Activated CD8-positive, alpha-beta T cell treated with anti-CD3 and anti-CD28 coated beads for 36 hours (primary cell): ENCODE data around the gene COA1. TPM values are rescaled to one million over a fixed set of nuclear protein-coding genes. Genes with fewer than 3 reads are reported as not detected.

ENCODE experiments used
- ATAC-seq: fragments of 200-7000 bp; cut with Tn5 transposase; one replicate; pipeline ENCODE4 v1.10.0; 2021; ENCODE audit warnings: mild to moderate bottlenecking, moderate library complexity
- CTCF ChIA-PET: fragments of 350-600 bp; sonication (Branson Sonifier 250); formaldehyde crosslinking; loops from one replicate; lab custom pipeline; 2021; ENCODE audit warnings: antibody characterized with exemption; lab: Charles Lee
- POLR2A ChIA-PET: fragments of 350-600 bp; sonication (Branson Sonifier 250); formaldehyde crosslinking; loops from one replicate; lab custom pipeline; 2021; ENCODE audit warnings: antibody characterized with exemption; lab: Charles Lee
- DNase-seq: peaks from one replicate; pipeline ENCODE4 v3.0.0-alpha.2; 2020
- H3K27ac Mint-ChIP-seq: one replicate; pipeline ENCODE4 v1.8.0; 2021; ENCODE audit warnings: mild to moderate bottlenecking, mixed read lengths
- H3K27me3 Mint-ChIP-seq: one replicate; pipeline ENCODE4 v1.8.0; 2021; ENCODE audit warnings: mixed read lengths
- H3K36me3 Mint-ChIP-seq: one replicate; pipeline ENCODE4 v1.8.0; 2021; ENCODE audit warnings: low read depth, mixed read lengths
- H3K4me1 Mint-ChIP-seq: one replicate; pipeline ENCODE4 v1.8.0; 2021; ENCODE audit warnings: low read depth, mixed read lengths
- H3K4me3 Mint-ChIP-seq: one replicate; pipeline ENCODE4 v1.8.0; 2021; ENCODE audit warnings: mild to moderate bottlenecking, moderate library complexity, mixed read lengths
- H3K9me3 Mint-ChIP-seq: one replicate; pipeline ENCODE4 v1.8.0; 2021; ENCODE audit warnings: mixed read lengths
- intact Hi-C: fragments of 100-400 bp; cut with micrococcal nuclease; formaldehyde crosslinking; loops from one replicate; pipeline ENCODE4 v1.10.0; 2022
- total RNA-seq, 2 experiments: library from RNA; stranded (reverse); gene quantifications; one replicate each; pipeline ENCODE4 v1.2.3, GENCODE V29; 2021
- TF ChIP-seq, protein P1 (sequence below): fragments of 200-600 bp; IDR thresholded peaks from one replicate; pipeline ENCODE4 v1.8.0; 2022; ENCODE audit warnings: antibody characterized with exemption, mild to moderate bottlenecking

Gene COA1
- total RNA-seq, 2 experiments from 2014 or later: 78.8 to 85.6 TPM

DNA sequence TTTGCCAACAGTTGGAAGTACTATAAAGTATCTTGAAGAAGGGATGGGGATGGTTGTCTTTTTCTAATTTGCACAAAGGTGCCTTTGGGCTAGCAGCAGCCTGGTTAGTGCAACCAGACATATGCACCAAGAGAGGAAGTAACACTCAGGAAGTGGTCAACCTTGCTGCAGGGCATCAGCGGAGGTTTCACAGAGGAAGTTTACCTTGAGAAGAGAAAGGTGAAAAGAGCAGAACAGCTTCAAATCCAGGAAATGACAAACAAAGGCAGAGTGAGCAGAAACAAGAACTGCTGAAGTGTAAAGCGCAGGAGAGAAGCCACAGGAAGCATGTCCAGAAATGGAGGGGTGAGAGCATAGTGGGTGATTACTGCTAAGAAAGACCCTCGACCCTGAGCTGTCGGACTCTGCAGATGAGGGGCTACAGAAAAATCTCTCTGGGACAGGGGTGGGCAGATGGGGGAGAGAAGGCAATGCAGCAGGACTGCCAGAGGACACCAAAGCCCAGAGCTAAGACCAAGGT lies 79.5 kb downstream of the COA1 start:
- Mint-ChIP-seq H3K27ac (peak overlapping the region; percentile 99), H3K4me3 (peak overlapping the region; percentile 67), H3K9me3 (peaks cover 2% of the 10 kb centered on the region), H3K36me3 (peaks cover 52% of the 10 kb centered on the region), H3K4me1 (peaks cover 92% of the 10 kb centered on the region), H3K27me3 (no peaks in the 10 kb centered on the region)
- ChIA-PET CTCF (interaction anchor here (0.8 to 11.5 kb wide), 12 partner anchors 18 to 188 kb away, joined by 3 to 173 read pairs (median 5); partner anchors contain the start of gene STK17A), POLR2A (interaction anchor here (0.6 to 11.0 kb wide), 16 partner anchors 10 to 241 kb away, joined by 3 to 159 read pairs (median 8); partner anchors contain the start of genes COA1 and STK17A)
- ATAC-seq (peak; percentile 60), DNase-seq (peak; percentile 85)
- intact Hi-C loops: loop anchor here (2.0 to 5.0 kb wide), 3 partner anchors 38 to 59 kb away; no protein-coding TSS in a partner anchor
- TF ChIP-seq, protein P1, sequence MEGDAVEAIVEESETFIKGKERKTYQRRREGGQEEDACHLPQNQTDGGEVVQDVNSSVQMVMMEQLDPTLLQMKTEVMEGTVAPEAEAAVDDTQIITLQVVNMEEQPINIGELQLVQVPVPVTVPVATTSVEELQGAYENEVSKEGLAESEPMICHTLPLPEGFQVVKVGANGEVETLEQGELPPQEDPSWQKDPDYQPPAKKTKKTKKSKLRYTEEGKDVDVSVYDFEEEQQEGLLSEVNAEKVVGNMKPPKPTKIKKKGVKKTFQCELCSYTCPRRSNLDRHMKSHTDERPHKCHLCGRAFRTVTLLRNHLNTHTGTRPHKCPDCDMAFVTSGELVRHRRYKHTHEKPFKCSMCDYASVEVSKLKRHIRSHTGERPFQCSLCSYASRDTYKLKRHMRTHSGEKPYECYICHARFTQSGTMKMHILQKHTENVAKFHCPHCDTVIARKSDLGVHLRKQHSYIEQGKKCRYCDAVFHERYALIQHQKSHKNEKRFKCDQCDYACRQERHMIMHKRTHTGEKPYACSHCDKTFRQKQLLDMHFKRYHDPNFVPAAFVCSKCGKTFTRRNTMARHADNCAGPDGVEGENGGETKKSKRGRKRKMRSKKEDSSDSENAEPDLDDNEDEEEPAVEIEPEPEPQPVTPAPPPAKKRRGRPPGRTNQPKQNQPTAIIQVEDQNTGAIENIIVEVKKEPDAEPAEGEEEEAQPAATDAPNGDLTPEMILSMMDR: no peak

- CTCF ChIA-PET: interaction anchor here (0.9 to 11.5 kb wide), 16 partner anchors 9 to 196 kb away, joined by 3 to 173 read pairs (median 4); partner anchors contain the start of genes COA1 and STK17A
- peak; percentile 20 for ATAC-seq
- Mint-ChIP-seq H3K4me1 (peaks cover 93% of the 10 kb centered on the region), H3K27ac (peak overlapping the region; percentile 99), H3K27me3 (no peaks in the 10 kb centered on the region), H3K4me3 (peak overlapping the region; percentile 57), H3K36me3 (peaks cover 52% of the 10 kb centered on the region), H3K9me3 (no peaks in the 10 kb centered on the region)
- TF ChIP-seq, protein P1: no peak
- intact Hi-C loops: loop anchor here (1.0 to 5.0 kb wide), 4 partner anchors 25 to 58 kb away; no protein-coding TSS in a partner anchor
- peak; percentile 84 for DNase-seq
- POLR2A ChIA-PET: interaction anchor here (0.7 to 11.0 kb wide), 22 partner anchors 9 to 81 kb away, joined by 3 to 159 read pairs (median 6); partner anchors contain the start of genes COA1 and STK17A
These were observed 80.6 kb downstream of the COA1 start for GRCh38 chr7:43648473-43649406.

GRCh38 chr7:43647673-43648472 lies 81.5 kb downstream of the COA1 start:
- Mint-ChIP-seq H3K4me1 (peaks cover 93% of the 10 kb centered on the region), H3K27ac (peak overlapping the region; percentile 99), H3K4me3 (peak overlapping the region; percentile 57), H3K9me3 (no peaks in the 10 kb centered on the region), H3K36me3 (peaks cover 59% of the 10 kb centered on the region), H3K27me3 (no peaks in the 10 kb centered on the region)
- TF ChIP-seq, protein P1: no peak
- ChIA-PET POLR2A (interaction anchor here (0.6 to 11.0 kb wide), 20 partner anchors 8 to 185 kb away, joined by 3 to 159 read pairs (median 6); partner anchors contain the start of gene STK17A), CTCF (interaction anchor here (0.9 to 11.5 kb wide), 15 partner anchors 8 to 197 kb away, joined by 3 to 173 read pairs (median 4); partner anchors contain the start of genes COA1 and STK17A)
- DNase-seq (peak; percentile 74), ATAC-seq (peak; percentile 58)
- intact Hi-C loops: loop anchor here (1.0 to 5.0 kb wide), 4 partner anchors 25 to 57 kb away; no protein-coding TSS in a partner anchor

DNA sequence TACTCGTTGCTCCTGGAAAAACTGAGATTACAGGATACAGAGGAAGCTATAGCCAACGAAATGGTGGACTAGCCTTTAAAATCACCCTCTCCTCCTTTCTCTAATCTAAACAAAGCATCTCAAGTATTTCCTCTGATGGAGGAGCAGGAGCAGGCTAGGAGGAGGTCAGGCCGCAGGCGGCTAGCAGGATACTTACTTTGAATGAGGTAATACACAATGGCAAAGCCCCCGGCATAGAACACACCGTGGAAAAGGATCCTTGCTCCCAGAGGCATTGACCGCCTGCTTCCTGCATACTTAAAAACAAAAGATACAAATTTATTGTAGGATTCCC lies 82.0 kb downstream of the COA1 start:
- H3K9me3 Mint-ChIP-seq: no peaks in the 10 kb centered on the region
- intact Hi-C loops: loop anchor here (5.0 kb wide), 2 partner anchors 35 to 50 kb away; no protein-coding TSS in a partner anchor
- peak overlapping the region; percentile 57 for H3K4me3 Mint-ChIP-seq
- H3K4me1 Mint-ChIP-seq: peaks cover 93% of the 10 kb centered on the region
- peak overlapping the region; percentile 99 for H3K27ac Mint-ChIP-seq
- DNase-seq (no peak), ATAC-seq (no peak)
- peaks cover 62% of the 10 kb centered on the region for H3K36me3 Mint-ChIP-seq
- CTCF ChIA-PET: interaction anchor here (1.0 to 11.5 kb wide), 7 partner anchors 14 to 74 kb away, joined by 3 to 173 read pairs (median 11); partner anchors contain the start of gene STK17A
- TF ChIP-seq, protein P1: no peak
- no peaks in the 10 kb centered on the region for H3K27me3 Mint-ChIP-seq
- POLR2A ChIA-PET: interaction anchor here (0.6 to 11.0 kb wide), 9 partner anchors 8 to 185 kb away, joined by 3 to 159 read pairs (median 7); partner anchors contain the start of gene STK17A
